OCI-LY7 (cell line): ENCODE data around the gene SH3YL1. TPM values are rescaled to one million over a fixed set of nuclear protein-coding genes. Genes with fewer than 3 reads are reported as not detected.

ENCODE experiments used
- BruUV-seq: library from RNA; stranded (reverse); fragments of 400-500 nt; replicated peaks from 2 replicates; lab custom pipeline; 2021; lab: Mats Ljungman, UMichigan
- CTCF ChIA-PET: fragments of 300-600 bp; sonication (Branson Sonifier 250); formaldehyde crosslinking; loops from one replicate; lab custom pipeline; 2022; ENCODE audit warnings: antibody characterized with exemption; ENCODE audit not compliant: unreplicated experiment; lab: Charles Lee
- POLR2A ChIA-PET: fragments of 300-600 bp; sonication (Branson Sonifier 250); formaldehyde crosslinking; loops from one replicate; lab custom pipeline; 2022; ENCODE audit warnings: antibody characterized with exemption; lab: Charles Lee
- DNase-seq: peaks from one replicate; pipeline ENCODE4 v3.0.0-alpha.2; 2015; ENCODE audit warnings: low spot score
- H2AFZ ChIP-seq: fragments of 200-600 bp; sonication (generic), shearing (Covaris generic); 2 replicates; pipeline ENCODE4 v1.6.1; 2014; ENCODE audit warnings: mild to moderate bottlenecking, antibody characterized with exemption, low read length, moderate library complexity
- H3K27ac ChIP-seq: fragments of 200-600 bp; sonication (generic); 2 replicates; pipeline ENCODE4 v1.5.1; 2014; ENCODE audit warnings: mixed run types, low read depth, mild to moderate bottlenecking, moderate library complexity, low read length, inconsistent platforms; ENCODE audit not compliant: poor library complexity, severe bottlenecking
- H3K36me3 ChIP-seq: fragments of 200-600 bp; sonication (generic); 2 replicates; pipeline ENCODE4 v1.6.1; 2014; ENCODE audit warnings: mild to moderate bottlenecking, antibody characterized with exemption, low read length, moderate library complexity, mixed read lengths; ENCODE audit not compliant: insufficient read depth
- H3K4me1 ChIP-seq: fragments of 200-600 bp; sonication (generic); 2 replicates; pipeline ENCODE4 v1.5.1; 2014; ENCODE audit warnings: mild to moderate bottlenecking, low read length; ENCODE audit not compliant: insufficient read depth, poor library complexity, severe bottlenecking
- H3K4me2 ChIP-seq: fragments of 200-600 bp; sonication (generic); 2 replicates; pipeline ENCODE4 v1.6.1; 2014; ENCODE audit warnings: mild to moderate bottlenecking, low read length
- H3K4me3 ChIP-seq: fragments of 200-600 bp; sonication (generic); 2 replicates; pipeline ENCODE4 v1.5.1; 2014; ENCODE audit warnings: mild to moderate bottlenecking, low read depth, low read length; ENCODE audit not compliant: poor library complexity, severe bottlenecking
- H3K79me2 ChIP-seq: fragments of 200-600 bp; sonication (generic); 2 replicates; pipeline ENCODE4 v1.6.1; 2016; ENCODE audit warnings: low read depth, mild to moderate bottlenecking, low read length, moderate library complexity, mixed read lengths; ENCODE audit not compliant: insufficient read depth
- H3K9me2 ChIP-seq: fragments of 200-600 bp; sonication (generic); 2 replicates; pipeline ENCODE4 v1.6.1; 2016; ENCODE audit warnings: mild to moderate bottlenecking, low read length, mixed read lengths; ENCODE audit not compliant: insufficient read depth
- H3K9me3 ChIP-seq: fragments of 200-600 bp; sonication (generic); 2 replicates; pipeline ENCODE4 v1.6.1; 2014; ENCODE audit warnings: mild to moderate bottlenecking, mixed run types, low read length, mixed read lengths
- H4K20me1 ChIP-seq: fragments of 200-600 bp; sonication (generic); 2 replicates; pipeline ENCODE4 v1.6.1; 2014; ENCODE audit warnings: mild to moderate bottlenecking, antibody characterized with exemption, low read length, moderate library complexity, mixed read lengths; ENCODE audit not compliant: insufficient read depth
- CTCF ChIP-seq: fragments of 200-600 bp; sonication (generic); conservative IDR thresholded peaks from 2 replicates; pipeline ENCODE4 v1.5.1; 2014; ENCODE audit warnings: mild to moderate bottlenecking, antibody characterized with exemption, low read length, moderate library complexity, mixed read lengths
- EZH2phosphoT487 ChIP-seq: fragments of 200-600 bp; sonication (generic); IDR thresholded peaks from 2 replicates; pipeline ENCODE4 v1.6.1; 2018; ENCODE audit warnings: low read depth, borderline replicate concordance, mild to moderate bottlenecking, mixed run types, antibody characterized with exemption, low read length, moderate library complexity, mixed read lengths
- intact Hi-C: fragments of 100-400 bp; cut with micrococcal nuclease; formaldehyde crosslinking; loops from one replicate; pipeline ENCODE4 v1.10.0; 2022; ENCODE audit not compliant: unreplicated experiment
- total RNA-seq, 2 experiments: library from RNA; depleted of rRNA in 1 of 2; stranded (reverse); fragments of >200 nt in 1 of 2; shearing (Covaris generic) in 1 of 2; gene quantifications; 2 replicates each; pipeline ENCODE4 v1.2.3, GENCODE V29; 2014 to 2022

The SH3YL1 gene
- total RNA-seq, 2 experiments from 2014 or later, result 21.3 to 30.9 TPM

- Histone ChIP-seq H3K79me2 (no peaks in the 10 kb centered on the region), H3K27ac (no peak overlapping the region), H3K4me2 (no peak overlapping the region), H4K20me1 (no peaks in the 10 kb centered on the region), H3K4me1 (no peaks in the 10 kb centered on the region), H3K9me2 (no peaks in the 10 kb centered on the region), H3K9me3 (no peaks in the 10 kb centered on the region), H2AFZ (no peak overlapping the region), H3K4me3 (no peak overlapping the region), H3K36me3 (no peaks in the 10 kb centered on the region)
- DNase-seq, result no peak
- ChIA-PET POLR2A (interaction anchor here (0.9 kb wide), 1 partner anchor 10 kb away, joined by 3 read pairs; no protein-coding TSS in a partner anchor), CTCF (interaction anchor here (0.6 kb wide), 1 partner anchor 348 kb away, joined by 3 read pairs; no protein-coding TSS in a partner anchor)
- TF ChIP-seq CTCF (no peak), EZH2phosphoT487 (no peak)
- intact Hi-C loops, result no loop called here
- no TSS peak for BruUV-seq
These were observed 35.7 kb downstream of the SH3YL1 start for GRCh38 chr2:228115-228514.

DNA sequence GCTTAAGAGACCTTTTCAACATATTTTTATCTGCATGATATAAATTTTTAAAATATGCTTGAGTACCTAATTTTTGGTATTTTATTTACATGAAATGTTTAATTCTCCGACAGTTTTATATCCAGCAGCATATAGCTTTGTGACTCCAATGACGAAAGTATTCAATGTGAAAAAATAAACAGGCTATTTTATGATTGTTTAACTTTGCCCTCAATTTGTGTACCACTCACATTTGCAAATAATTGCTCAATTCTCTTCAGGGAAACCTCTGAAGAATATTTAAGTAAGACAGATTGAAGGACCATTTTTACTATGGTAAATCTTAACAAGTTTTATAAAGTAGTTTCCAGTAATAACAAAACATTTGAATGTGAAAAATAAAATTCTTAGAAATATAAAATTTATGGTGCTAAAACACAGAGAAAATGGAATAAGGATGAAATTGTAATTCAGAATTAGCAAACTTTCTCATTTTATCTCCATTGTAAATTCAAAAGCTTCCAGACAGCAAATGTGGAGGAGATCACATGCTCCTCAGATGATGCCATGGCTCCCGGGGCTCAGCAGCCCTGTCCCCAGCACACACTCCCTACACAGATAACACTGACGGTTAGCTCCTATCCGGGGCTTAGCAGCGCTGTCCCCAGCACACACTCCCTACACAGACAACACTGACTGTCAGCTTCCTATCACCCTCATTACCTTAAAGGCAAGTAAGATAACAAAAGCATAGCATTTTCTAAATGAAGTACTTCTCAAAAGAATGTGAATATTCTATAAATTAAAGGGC, 39.7 kb downstream of the SH3YL1 start:
- H3K9me2 ChIP-seq, result no peaks in the 10 kb centered on the region
- H2AFZ ChIP-seq, result no peak overlapping the region
- H4K20me1 ChIP-seq, result no peaks in the 10 kb centered on the region
- no peak overlapping the region for H3K4me2 ChIP-seq
- TF ChIP-seq EZH2phosphoT487 (no peak), CTCF (no peak)
- H3K79me2 ChIP-seq, result no peaks in the 10 kb centered on the region
- BruUV-seq, result no TSS peak
- H3K36me3 ChIP-seq, result no peaks in the 10 kb centered on the region
- H3K4me1 ChIP-seq, result no peaks in the 10 kb centered on the region
- no peak for DNase-seq
- ChIA-PET CTCF (no interaction called here), POLR2A (no interaction called here)
- no peak overlapping the region for H3K4me3 ChIP-seq
- no peak overlapping the region for H3K27ac ChIP-seq
- intact Hi-C loops, result no loop called here
- no peaks in the 10 kb centered on the region for H3K9me3 ChIP-seq

DNA sequence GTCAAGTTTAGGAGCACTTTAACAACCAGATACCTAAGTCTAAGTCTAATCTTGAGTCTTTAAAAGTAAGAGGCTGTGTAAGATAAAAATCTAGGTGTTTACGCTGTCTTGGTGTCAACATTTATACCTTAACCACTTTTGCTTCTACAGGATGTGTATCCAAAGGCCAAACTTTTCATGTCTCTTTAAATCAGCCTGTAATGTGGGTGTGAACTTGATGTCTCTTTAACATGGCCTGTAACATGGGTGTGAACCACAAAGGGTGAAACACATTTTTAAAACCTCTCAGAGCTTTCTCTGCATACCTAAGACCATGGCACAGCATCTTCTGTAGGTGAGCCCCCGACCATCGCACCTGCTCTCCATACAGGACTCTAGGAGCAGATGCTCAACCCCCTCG, 40.4 kb downstream of the SH3YL1 start:
- Histone ChIP-seq H3K4me3 (no peak overlapping the region), H2AFZ (no peak overlapping the region), H3K4me2 (no peak overlapping the region), H4K20me1 (no peaks in the 10 kb centered on the region), H3K36me3 (no peaks in the 10 kb centered on the region), H3K79me2 (no peaks in the 10 kb centered on the region), H3K9me2 (no peaks in the 10 kb centered on the region), H3K9me3 (no peaks in the 10 kb centered on the region), H3K27ac (no peak overlapping the region), H3K4me1 (no peaks in the 10 kb centered on the region)
- TF ChIP-seq EZH2phosphoT487, result no peak
- no peak for TF ChIP-seq CTCF
- intact Hi-C loops, result no loop called here
- BruUV-seq, result no TSS peak
- ChIA-PET CTCF (no interaction called here), POLR2A (no interaction called here)
- no peak for DNase-seq
